HG03095 (cell line): ENCODE results near the gene STK35.

Source experiments
- ATAC-seq: cut with Tn5 transposase; IDR thresholded peaks from one replicate; pipeline ENCODE4 v1.9.1; 2021; ENCODE audit warnings: moderate library complexity; ENCODE audit not compliant: unreplicated experiment

STK35 gene

GRCh38 chr20:2103461-2104153 lies 2.0 kb downstream of the STK35 start:
- no peak for ATAC-seq

GRCh38 chr20:2104236-2104635 lies 2.6 kb downstream of the STK35 start:
- no peak for ATAC-seq

GRCh38 chr20:2108498-2108897 lies 6.9 kb downstream of the STK35 start:
- ATAC-seq, result no peak

- ATAC-seq, result no peak
Observed at GRCh38 chr20:2108987-2109386, 7.4 kb downstream of the STK35 start.

- ATAC-seq, result no peak
Observed at GRCh38 chr20:2109425-2110210, 8.0 kb downstream of the STK35 start.

GRCh38 chr20:2112910-2113309 lies 11.3 kb downstream of the STK35 start:
- ATAC-seq, result no peak

- ATAC-seq, result no peak
Observed at GRCh38 chr20:2114127-2114959, 12.7 kb downstream of the STK35 start.

GRCh38 chr20:2114990-2115681 lies 13.5 kb downstream of the STK35 start:
- ATAC-seq, result no peak

GRCh38 chr20:2116170-2116940 lies 14.7 kb downstream of the STK35 start:
- ATAC-seq, result no peak

- no peak for ATAC-seq
Observed at GRCh38 chr20:2118783-2119182, 17.2 kb downstream of the STK35 start.

- no peak for ATAC-seq
Observed at GRCh38 chr20:2122936-2123335, 21.3 kb downstream of the STK35 start.

GRCh38 chr20:2123720-2124119 lies 22.1 kb downstream of the STK35 start:
- ATAC-seq, result no peak

- ATAC-seq, result no peak
Observed at GRCh38 chr20:2124564-2125213, 23.1 kb downstream of the STK35 start.

- no peak for ATAC-seq
Observed at GRCh38 chr20:2125474-2126112, 24.0 kb downstream of the STK35 start.

GRCh38 chr20:2127238-2127637 lies 25.6 kb downstream of the STK35 start:
- ATAC-seq, result no peak

- ATAC-seq, result no peak
Observed at GRCh38 chr20:2128542-2128941, 26.9 kb downstream of the STK35 start.

GRCh38 chr20:2130062-2130591 lies 28.5 kb downstream of the STK35 start:
- no peak for ATAC-seq

- no peak for ATAC-seq
Observed at GRCh38 chr20:2130683-2131082, 29.1 kb downstream of the STK35 start.

- no peak for ATAC-seq
Observed at GRCh38 chr20:2131366-2131765, 29.7 kb downstream of the STK35 start.
